Body of pancreas (tissue), 4 donors: ENCODE measurements around the gene MPND.

ENCODE experiments used
- CTCF ChIP-seq, 7 experiments: fragments of 450-650 bp in 4 of 7; fragments of 200-600 bp in 3 of 7; sonication (generic) in 3 of 7; IDR thresholded peaks; one replicate each; pipeline ENCODE4 v1.5.1; 2016 to 2019; ENCODE audit warnings: antibody characterized with exemption in 7 of 7
- POLR2A ChIP-seq, 3 donors: fragments of 450-650 bp; IDR thresholded peaks; one replicate each; pipeline ENCODE4 v1.6.1; 2016; ENCODE audit warnings: antibody characterized with exemption in 3 of 3, mild to moderate bottlenecking in 2 of 3

GRCh38 chr19:4305257-4305612, 38.1 kb upstream of the MPND start:
- TF ChIP-seq CTCF (IDR thresholded peaks at IDR 0.05) = no peak
- TF ChIP-seq POLR2A (IDR thresholded peaks at IDR 0.05) = no peak
